Measurements from ENCODE around the gene ZMIZ1.

DNA sequence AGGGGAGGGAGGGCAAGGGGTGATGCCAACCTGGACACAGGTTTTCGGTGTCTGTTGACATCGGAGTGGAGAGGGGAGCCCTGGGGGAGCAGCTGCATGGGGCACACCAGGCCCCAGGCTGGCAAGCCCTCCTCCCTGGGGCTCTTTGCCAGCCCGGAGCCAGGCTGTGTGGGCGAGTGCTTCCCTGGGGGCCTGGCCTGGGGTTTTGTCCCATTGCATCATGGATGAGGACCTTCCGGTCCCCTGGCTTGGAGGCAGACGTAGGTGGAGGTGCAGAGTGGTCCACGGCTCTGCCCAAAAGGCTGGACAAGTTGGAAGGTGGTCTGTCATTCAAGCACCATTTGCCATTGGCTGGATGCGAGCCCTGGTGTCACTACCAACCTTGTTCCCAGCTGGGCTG lies 34.8 kb downstream of the ZMIZ1 start:
- no peak for TF ChIP-seq ZNF426 (tag by site-specific recombination; IDR thresholded peaks at IDR 0.05)
- no peak for TF ChIP-seq YY1 (tag by site-specific recombination; IDR thresholded peaks at IDR 0.05)
- TF ChIP-seq ZBTB20 (tag by site-specific recombination; IDR thresholded peaks at IDR 0.05) = no peak
- TF ChIP-seq CTCF (tag by site-specific recombination; IDR thresholded peaks at IDR 0.05) = no peak

Data from HEK293 (cell line).